HG03064 (cell line): ENCODE measurements around the gene FAF1.

Source experiments
- ATAC-seq: cut with Tn5 transposase; IDR thresholded peaks from one replicate; pipeline ENCODE4 v1.9.1; 2021; ENCODE audit warnings: low read depth; ENCODE audit not compliant: unreplicated experiment

The FAF1 gene

DNA sequence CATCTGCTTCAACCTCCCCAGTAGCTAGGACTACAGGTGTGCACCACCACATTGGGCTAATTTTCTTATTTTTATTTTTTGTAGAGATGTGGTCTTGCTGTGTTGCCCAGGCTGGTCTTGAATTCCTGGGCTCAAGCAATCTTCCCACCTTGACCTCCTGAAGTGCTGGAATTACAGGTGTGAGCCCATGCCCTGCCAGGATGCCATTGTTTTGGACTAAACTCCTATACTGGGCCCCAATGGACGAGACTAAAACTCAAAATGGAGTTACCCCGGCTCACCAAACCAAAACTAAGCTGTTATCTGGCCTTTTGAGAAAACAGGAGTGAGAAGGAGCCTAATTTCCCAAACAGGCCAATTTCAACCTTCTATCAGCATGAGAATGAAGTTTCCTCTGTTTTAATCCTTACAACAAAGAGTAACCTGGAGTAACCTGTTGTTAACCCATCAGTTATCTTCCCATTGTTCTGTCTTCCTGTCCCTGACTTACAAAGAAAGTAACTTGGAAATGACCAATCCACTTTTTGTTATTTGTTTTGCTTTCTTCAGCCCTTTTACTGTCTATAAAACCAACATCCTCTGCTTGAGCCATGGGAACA, 566.4 kb downstream of the FAF1 start:
- ATAC-seq, result no peak
